CD4-positive, alpha-beta T cell treated with Interleukin-1 beta for 1 hour (primary cell): Measurements from ENCODE around the gene FLCN.

Experiments
- DNase-seq, 2 donors: peaks; one replicate each; pipeline ENCODE4 v3.0.0-alpha.2; 2020 to 2022

FLCN gene

DNA sequence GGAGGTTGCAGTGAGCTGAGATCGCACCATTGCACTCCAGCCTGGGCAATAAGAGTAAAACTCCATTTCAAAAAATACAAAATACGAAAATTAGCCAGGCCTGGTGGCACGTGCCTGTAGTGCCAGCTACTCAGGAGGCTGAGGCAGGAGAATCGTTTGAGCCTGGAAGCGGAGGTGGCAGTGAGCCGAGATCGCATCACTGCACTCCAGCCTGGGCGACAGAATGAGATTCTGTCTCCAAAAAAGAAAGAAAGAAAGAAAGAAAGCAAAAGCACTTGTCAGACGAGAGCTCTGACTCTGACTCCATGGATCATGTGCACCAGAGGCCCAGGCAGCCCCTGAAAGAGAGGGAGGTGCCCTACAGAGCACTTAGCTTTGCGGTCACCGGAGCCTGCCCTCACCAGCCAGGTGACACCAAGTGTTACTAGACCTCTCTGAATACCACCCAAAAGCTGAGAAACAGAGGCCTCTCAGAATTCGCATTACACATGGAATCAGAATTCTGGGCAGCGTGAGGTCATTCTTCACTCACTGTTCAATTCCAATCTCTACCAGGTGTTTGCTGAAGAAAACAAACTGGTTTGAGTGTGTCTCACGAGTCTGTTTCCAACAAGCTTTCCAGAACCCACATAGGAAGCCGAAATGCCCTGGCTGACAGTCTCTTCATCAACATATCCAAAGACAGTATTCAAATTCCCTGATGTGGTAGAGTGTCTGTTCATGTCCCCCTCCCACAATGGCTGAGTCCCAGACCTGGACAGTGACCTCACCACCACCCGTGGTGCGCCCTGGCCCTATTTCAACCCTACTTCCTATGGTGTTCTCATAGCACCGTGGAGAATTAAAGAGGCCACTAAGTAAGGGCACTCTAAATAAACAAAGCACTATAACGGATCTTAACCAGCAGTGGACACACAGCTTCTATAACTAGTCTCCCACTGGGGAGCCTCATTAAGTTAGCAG is 1.5 kb downstream of the FLCN start:
- DNase-seq: no peak

DNA sequence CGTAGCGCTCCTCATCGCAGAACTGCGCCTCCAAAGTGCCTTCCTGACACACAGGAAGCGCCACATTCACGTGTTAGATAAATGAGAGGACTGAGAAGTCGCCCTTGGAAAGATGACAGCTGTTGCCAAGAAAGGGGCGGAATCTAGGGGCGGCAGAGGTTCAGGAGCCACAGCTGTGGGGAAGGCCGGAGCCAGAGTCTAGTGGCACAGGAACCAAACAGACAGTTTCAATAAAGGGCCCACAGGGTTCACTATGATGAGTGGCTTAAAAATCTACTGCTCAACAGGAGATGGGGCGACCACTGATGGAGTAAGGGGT is 4.7 kb downstream of the FLCN start:
- no peak for DNase-seq

DNA sequence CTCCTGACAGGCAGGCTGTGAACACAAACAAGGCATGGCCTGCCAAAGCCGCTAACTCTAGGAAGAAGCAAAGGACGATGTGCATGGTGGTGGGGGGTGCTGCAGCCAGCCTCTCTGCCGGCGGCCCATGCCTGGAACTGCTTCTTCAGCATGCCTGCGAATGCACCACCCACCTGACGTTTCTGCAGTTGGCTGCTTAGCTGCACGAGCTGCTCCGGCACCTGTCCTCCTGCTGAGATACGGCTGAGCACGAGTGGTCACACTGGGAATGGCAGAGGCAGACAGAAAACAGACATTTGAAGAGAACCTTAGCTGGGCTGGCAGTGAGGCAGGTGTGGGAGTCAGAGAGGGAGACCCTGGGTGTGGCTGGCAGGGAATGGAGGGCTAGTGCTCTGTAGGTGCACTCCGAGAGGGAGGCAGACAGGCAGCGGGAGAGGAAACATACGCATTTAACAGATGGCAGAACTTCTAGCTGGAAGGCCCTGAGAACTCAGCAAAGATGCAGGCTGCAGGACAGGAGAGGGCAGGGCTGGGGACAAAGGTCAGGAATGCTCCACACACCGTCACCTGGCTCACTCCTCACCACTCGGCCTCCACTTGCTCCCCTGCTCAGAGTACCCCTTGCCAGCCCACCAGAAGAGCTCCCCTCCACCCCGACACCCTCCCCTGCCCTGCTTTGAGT is 5.2 kb downstream of the FLCN start:
- no peak for DNase-seq

GRCh38 chr17:17229416-17230384 is 7.3 kb downstream of the FLCN start:
- DNase-seq: no peak

- no peak for DNase-seq
Observed at GRCh38 chr17:17228521-17229279, 8.3 kb downstream of the FLCN start.

DNA sequence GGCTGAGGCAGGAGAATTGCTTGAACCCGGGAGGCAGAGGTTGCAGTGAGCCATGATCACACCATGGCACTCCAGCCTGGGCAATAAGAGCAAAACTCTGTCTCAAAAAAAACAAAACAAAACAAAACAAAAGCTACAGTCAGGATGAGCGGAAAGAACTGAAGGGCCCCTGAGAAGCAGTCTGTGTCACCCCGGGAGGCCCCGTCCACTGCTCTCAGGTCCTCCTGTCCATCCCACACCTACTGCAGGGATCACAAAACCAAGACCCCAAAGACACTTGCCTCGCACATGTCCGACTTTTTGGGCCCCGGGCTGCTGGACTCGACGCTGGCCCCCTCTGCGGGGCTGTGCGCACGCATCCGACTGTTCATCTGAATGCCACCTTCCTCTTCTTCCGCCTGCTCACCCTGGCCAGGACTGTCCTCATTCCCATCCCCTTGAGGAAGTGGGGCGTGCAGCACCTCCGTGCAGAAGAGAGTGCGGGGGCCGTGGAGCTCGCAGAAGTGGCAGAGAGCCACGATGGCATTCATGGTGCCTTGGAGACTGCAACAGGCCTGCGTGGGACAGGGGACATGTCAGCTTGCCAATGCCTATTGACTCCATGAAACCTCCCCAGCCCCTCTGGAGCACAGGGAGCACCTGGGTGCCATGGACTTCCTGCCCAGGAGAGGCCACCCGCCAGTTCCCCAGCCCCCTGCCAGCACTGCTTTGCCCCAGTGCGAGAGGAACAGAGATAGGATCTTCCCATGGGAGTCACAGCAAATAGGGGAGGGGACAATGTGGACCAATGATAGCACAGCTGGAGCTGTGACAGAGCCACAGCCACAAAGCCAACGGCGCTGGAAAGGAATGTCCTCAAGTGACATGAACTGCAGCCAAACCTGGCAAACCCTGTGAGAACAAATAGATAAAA is 9.1 kb downstream of the FLCN start:
- no peak for DNase-seq

GRCh38 chr17:17226451-17227265 is 10.3 kb downstream of the FLCN start:
- no peak for DNase-seq

DNA sequence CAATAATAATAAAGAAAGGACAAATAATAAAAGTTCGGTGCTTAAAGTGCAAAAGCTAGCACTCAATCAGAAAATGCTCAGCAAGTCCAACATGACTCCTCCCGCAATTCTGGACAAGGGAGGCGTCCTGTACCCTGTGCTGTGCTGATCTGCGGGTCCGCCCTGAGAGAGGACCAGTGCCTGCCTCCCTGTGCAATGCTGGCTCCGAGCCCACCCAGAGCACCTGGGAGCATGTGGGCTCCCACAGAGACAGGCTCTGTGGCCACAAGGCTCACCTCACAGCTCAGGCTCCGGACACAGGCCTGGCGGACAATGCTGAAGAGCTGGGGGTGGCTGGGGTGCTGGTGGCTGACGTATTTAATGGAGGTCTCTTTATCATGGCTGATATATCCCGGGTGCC is 11.1 kb downstream of the FLCN start:
- no peak for DNase-seq

DNA sequence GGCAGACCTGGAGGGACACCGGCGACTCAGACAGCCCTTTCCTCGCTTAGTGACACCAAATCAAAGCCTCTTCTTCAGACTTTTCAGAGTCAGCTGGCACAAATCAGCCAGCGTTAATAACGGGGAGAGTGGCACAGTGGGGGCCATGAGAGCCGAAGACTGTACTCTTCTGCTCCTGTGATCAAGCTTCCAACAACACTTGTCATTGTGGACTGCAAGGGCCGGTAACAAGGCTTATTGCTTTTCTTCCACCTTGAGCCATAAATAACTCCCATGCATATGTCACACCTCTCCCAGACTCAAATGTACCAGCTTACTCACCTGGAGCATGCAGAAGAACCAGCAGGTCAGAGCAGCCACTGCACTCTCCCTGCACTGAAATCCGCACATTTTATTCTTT is 12.8 kb downstream of the FLCN start:
- DNase-seq: no peak

DNA sequence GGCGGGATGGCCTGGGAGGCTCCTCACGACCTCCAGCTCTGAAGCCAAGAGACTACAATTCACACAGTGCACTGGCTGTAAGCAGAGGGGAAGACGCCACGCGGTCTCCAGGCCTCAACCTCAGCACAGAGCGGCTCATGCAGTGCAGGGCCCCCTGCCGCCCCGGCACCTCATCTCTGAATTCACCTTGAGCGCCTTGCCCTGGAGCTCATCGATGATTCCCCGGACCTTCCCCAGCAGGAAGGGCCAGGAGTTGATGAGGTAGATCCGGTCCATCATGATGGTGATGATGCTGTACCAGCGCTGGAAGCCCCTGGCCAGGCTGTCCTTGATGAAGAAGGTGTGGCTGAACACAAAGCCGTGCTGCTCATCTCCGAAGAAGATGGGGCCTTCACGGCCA is 13.2 kb downstream of the FLCN start:
- DNase-seq: no peak

DNA sequence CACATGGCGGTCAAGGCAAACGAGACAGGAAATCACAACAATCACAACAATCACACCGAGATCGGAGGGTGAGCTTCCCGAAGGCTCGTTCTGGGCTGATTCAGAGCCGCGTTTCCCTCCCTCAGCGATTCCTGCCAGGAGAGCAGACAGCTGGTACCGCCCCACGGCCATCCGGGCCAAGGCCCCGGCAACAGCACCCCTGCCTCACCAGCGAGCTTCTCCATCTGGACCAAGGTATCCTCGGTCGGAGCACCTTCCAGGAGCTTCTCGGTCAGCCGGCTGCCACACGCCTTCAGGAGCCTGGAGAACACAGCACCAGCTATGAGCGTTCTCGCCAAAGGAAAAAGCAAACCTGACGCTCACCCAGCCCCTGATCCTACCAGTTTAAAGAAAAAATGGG is 15.6 kb downstream of the FLCN start:
- DNase-seq: no peak

DNA sequence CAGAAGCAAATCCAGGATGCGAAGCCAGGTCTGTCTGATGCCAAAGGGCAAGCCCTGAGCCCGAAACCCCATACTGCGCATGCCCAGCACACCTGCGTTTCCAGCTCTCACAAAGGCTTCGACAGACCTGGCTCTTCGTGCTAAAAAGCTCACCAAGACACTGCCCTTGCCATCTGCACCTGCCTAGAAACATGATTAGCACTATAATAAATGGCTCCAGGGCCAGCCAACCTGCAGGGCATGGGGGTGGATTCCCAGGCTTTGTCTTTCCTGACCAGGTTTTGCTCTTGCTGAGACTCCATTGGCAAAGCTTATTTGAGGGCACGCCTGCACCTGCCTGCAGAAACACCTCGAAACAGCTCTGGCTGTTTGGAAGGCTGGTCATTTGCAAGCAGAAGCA is 16.4 kb downstream of the FLCN start:
- no peak for DNase-seq

GRCh38 chr17:17217995-17218394 is 19.0 kb downstream of the FLCN start:
- DNase-seq: no peak

- no peak for DNase-seq
Observed at GRCh38 chr17:17216776-17217175, 20.2 kb downstream of the FLCN start.

DNA sequence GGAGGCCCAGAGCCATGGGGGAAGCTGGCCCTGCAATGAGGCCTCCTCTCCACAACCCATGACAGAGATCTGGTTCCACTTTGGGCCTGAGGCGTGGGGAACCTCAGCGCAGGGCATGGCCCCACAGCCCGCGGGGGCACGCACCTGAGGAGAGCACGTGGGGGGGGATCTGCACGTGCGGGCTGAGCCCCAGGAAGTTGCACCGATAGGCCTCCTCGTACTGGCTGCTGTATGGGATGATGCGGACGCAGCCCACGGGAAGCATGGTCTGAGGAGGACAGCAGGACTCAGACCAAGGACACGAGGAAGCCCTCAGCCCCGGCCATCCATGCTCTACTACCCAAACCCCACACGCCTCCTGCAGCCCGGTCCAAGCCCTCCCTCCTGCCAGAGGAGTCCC is 20.7 kb downstream of the FLCN start:
- no peak for DNase-seq

- no peak for DNase-seq
Observed at GRCh38 chr17:17215575-17215974, 21.4 kb downstream of the FLCN start.

DNA sequence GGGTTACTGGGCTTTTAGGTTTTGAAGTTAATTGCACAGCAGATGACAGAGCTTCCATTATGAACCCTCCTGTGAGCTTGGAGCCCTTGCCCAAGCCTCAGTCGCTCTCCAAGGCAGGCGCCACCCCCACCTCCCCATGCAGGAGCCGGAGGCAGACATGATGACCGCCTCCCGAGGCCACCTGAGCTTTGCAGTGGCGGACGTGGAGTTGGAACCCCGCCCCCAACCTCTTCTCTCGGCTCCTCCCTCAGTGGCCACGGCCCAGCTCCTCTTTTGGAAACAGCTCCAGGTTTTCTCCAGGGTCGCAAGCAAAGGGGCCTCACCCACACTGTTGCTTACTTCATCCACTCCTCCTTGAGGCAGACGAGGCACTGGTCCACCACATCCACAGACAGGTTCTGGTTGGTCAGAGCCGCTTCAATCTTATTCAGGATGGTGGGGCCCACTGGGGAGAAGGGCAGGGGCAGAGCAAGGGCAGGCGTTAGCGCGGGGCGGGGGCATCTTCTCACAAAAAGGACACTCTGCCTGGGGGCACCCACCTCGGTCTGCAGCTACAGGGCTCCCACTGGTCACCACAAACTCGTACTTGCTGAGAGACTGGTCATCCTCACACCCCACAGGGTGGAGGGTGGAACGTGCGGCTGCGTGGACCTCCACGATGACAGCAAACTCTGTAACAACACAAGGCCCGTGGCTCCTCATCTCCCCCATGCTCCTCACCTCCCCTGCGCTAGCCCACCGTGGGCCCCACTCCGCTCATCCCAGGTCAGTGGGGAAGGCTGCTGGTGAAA is 22.1 kb downstream of the FLCN start:
- no peak for DNase-seq

DNA sequence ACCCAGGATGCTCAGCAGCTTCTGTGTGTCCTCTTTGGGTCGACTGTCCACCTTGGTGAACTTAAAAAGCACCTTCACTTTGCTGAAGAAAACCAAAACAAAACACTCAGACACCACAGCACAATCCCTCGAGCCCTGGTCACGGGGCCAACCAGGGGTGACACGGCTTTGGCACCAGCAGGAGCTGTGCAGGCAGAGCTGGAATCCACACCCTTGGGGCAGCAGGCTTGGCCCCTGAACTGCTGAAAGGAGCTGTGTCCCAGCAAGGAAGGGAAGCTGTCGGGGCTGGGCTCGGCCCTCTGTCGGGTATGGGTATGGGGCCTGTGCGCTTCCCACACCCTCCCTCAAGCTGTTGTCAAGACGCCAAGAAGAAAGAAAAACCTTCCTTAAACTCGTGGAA is 23.2 kb downstream of the FLCN start:
- DNase-seq: no peak

DNA sequence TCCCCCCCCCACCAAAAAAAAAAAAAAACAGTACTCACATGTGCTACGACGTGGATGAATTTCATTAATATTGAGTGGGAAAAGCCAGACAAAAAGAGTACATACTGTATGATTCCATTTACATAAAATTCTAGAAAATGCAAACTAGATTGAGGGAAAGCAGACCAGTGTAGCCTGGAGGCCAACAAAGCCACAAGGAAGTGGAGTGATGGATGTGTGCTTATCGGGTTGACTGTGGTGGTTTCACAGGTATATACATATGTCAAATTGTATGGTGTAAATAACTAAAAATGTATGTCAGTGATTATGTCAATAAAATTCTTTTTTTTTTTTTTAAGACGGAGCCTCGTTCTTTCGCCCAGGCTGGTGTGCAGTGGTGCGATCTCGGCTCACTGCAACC is 29.0 kb downstream of the FLCN start:
- DNase-seq: no peak

GRCh38 chr17:17206913-17207335 is 30.0 kb downstream of the FLCN start:
- DNase-seq: no peak
